Endothelial cell of umbilical vein (primary cell): ENCODE data around the gene SGCE. TPM values are rescaled to one million over a fixed set of nuclear protein-coding genes. Genes with fewer than 3 reads are reported as not detected.

Source experiments
- BruUV-seq: library from RNA; stranded (reverse); fragments of 400-500 nt; replicated peaks from 2 replicates; lab custom pipeline; 2021; lab: Mats Ljungman, UMichigan
- CTCF ChIA-PET: fragments of 300-600, 350-600 bp; sonication (Branson Sonifier 250); formaldehyde crosslinking; loops from one replicate; lab custom pipeline; 2021; ENCODE audit warnings: antibody characterized with exemption, inconsistent platforms; lab: Charles Lee
- POLR2A ChIA-PET: fragments of 300-600, 350-600 bp; sonication (Branson Sonifier 250); formaldehyde crosslinking; loops from one replicate; lab custom pipeline; 2021; ENCODE audit warnings: antibody characterized with exemption, inconsistent platforms; lab: Charles Lee
- DNase-seq: peaks from one replicate; pipeline ENCODE4 v3.0.0-alpha.2; 2011; ENCODE audit warnings: low read depth, low spot score
- FAIRE-seq: peaks from 2 replicates; lab custom pipeline; 2011; peaks lifted over from hg19 to GRCh38; lab: Jason Lieb, UNC
- H2AFZ ChIP-seq: 2 replicates; pipeline ENCODE4 v1.6.0; 2012; ENCODE audit warnings: low read depth, low read length, control low read depth, inconsistent platforms
- H3K27ac ChIP-seq: 2 replicates; pipeline ENCODE4 v1.5.1; 2011; ENCODE audit warnings: low read depth, mild to moderate bottlenecking, control low read depth, low read length, moderate library complexity; ENCODE audit not compliant: insufficient read depth
- H3K27me3 ChIP-seq, 2 experiments: 2 replicates each; pipeline versions ENCODE4 v1.6.0 to v1.6.1; 2011; ENCODE audit warnings: low read length in 2 of 2, mixed read lengths in 1 of 2; ENCODE audit not compliant: control insufficient read depth in 2 of 2, insufficient read depth in 2 of 2
- H3K36me3 ChIP-seq, 2 experiments: 2 replicates in 1 of 2; 3 replicates in 1 of 2; pipeline ENCODE4 v1.5.1; 2011; ENCODE audit warnings: low read length in 2 of 2, mild to moderate bottlenecking in 1 of 2, moderate library complexity in 1 of 2; ENCODE audit not compliant: control insufficient read depth in 2 of 2, insufficient read depth in 2 of 2; ENCODE audit errors: extremely low read depth in 1 of 2
- H3K4me1 ChIP-seq: 3 replicates; pipeline ENCODE4 v1.5.1; 2011; ENCODE audit warnings: mild to moderate bottlenecking, low read length; ENCODE audit not compliant: control insufficient read depth, insufficient read depth; ENCODE audit errors: extremely low read depth
- H3K4me2 ChIP-seq: 2 replicates; pipeline ENCODE4 v1.6.1; 2011; ENCODE audit warnings: low read length, control low read depth, mixed read lengths; ENCODE audit not compliant: insufficient read depth
- H3K4me3 ChIP-seq, 3 experiments: fragments of 200-600 bp in 1 of 3; sonication (generic), shearing (Covaris generic) in 1 of 3; replicated peaks in 1 of 3; 2 replicates each; pipeline ENCODE4 v1.5.1; 2011 to 2016; ENCODE audit warnings: control low read depth in 3 of 3, low read length in 3 of 3, mild to moderate bottlenecking in 2 of 3, inconsistent platforms in 1 of 3, low read depth in 1 of 3, moderate library complexity in 1 of 3; ENCODE audit not compliant: insufficient read depth in 1 of 3
- H3K79me2 ChIP-seq: 2 replicates; pipeline ENCODE4 v1.6.0; 2012; ENCODE audit warnings: low read length, inconsistent platforms; ENCODE audit not compliant: control insufficient read depth, insufficient read depth
- H3K9ac ChIP-seq: replicated peaks from 2 replicates; pipeline ENCODE3; 2011; ENCODE audit warnings: low read length, control low read depth; ENCODE audit not compliant: insufficient read depth; ENCODE audit errors: extremely low read depth
- H3K9me1 ChIP-seq: replicated peaks from 3 replicates; pipeline ENCODE4 v1.6.0; 2011; ENCODE audit warnings: mild to moderate bottlenecking, low read length; ENCODE audit not compliant: control insufficient read depth, insufficient read depth; ENCODE audit errors: extremely low read depth
- H3K9me3 ChIP-seq: replicated peaks from 2 replicates; pipeline ENCODE4 v1.5.1; 2012; ENCODE audit warnings: low read length, inconsistent platforms; ENCODE audit not compliant: control insufficient read depth, insufficient read depth
- H4K20me1 ChIP-seq: replicated peaks from 2 replicates; pipeline ENCODE3; 2011; ENCODE audit warnings: mild to moderate bottlenecking, low read length; ENCODE audit not compliant: control insufficient read depth, insufficient read depth; ENCODE audit errors: extremely low read depth
- CTCF ChIP-seq, 2 donors: IDR thresholded peaks; 1 replicate in 1 of 2; 2 replicates in 1 of 2; pipeline ENCODE4 v1.5.1; 2011; ENCODE audit warnings: low read length in 2 of 2, mild to moderate bottlenecking in 2 of 2, moderate library complexity in 2 of 2, control low read depth in 1 of 2, inconsistent platforms in 1 of 2, low read depth in 1 of 2; ENCODE audit not compliant: insufficient read depth in 1 of 2; ENCODE audit errors: extremely low read depth in 1 of 2
- EZH2 ChIP-seq: IDR thresholded peaks from 2 replicates; pipeline ENCODE4 v1.6.1; 2012; ENCODE audit warnings: borderline replicate concordance, low read depth, mild to moderate bottlenecking, moderate library complexity, low read length, inconsistent platforms; ENCODE audit not compliant: severe bottlenecking
- FOS ChIP-seq: IDR thresholded peaks from 2 replicates; pipeline ENCODE4 v1.6.1; 2011; ENCODE audit warnings: mild to moderate bottlenecking, low read length, moderate library complexity, borderline replicate concordance; ENCODE audit not compliant: insufficient read depth
- GATA2 ChIP-seq: IDR thresholded peaks from 2 replicates; pipeline ENCODE4 v1.7.0; 2011; ENCODE audit warnings: low read depth, mild to moderate bottlenecking, moderate library complexity, mixed read lengths, low read length; ENCODE audit not compliant: insufficient read length, insufficient read depth
- JUN ChIP-seq: IDR thresholded peaks from 2 replicates; pipeline ENCODE4 v1.6.1; 2011; ENCODE audit warnings: borderline replicate concordance, low read depth; ENCODE audit not compliant: insufficient read length, insufficient read depth
- MYC ChIP-seq: IDR thresholded peaks from one replicate; pipeline ENCODE4 v1.6.1; 2011; ENCODE audit warnings: mild to moderate bottlenecking, low read depth, low read length
- POLR2A ChIP-seq: IDR thresholded peaks from 2 replicates; pipeline ENCODE4 v1.6.1; 2012; ENCODE audit warnings: low read depth, mild to moderate bottlenecking, control low read depth, low read length
- POLR2AphosphoS5 ChIP-seq: IDR thresholded peaks from 2 replicates; pipeline ENCODE4 v1.6.1; 2012; ENCODE audit warnings: low read depth, mild to moderate bottlenecking, control low read depth, low read length, moderate library complexity; ENCODE audit not compliant: insufficient read depth
- dilution Hi-C: fragments of 300-500 bp; cut with MboI; formaldehyde crosslinking; loops from one replicate; pipeline ENCODE4 v1.15.0; 2019; ENCODE audit warnings: low sequenced_read_pairs; ENCODE audit not compliant: extremely low pct_ligation_motif_present
- intact Hi-C: fragments of 100-400 bp; cut with micrococcal nuclease; formaldehyde crosslinking; loops from one replicate; pipeline ENCODE4 v1.10.0; 2022
- polyA plus RNA-seq, 4 experiments: library from polyadenylated mRNA; depleted of rRNA in 3 of 4; stranded (reverse) in 3 of 4; unstranded in 1 of 4; fragments of >200 nt; gene quantifications; 2 replicates each; pipeline versions ENCODE4 v1.2.1 to v1.2.3, GENCODE V29; 2011 to 2012; ENCODE audit warnings: missing spikeins in 1 of 4
- total RNA-seq: library from RNA; stranded (reverse); gene quantifications from 2 replicates; pipeline ENCODE4 v1.2.3, GENCODE V29; 2021
- TF ChIP-seq, protein P1 (sequence below): IDR thresholded peaks from 2 replicates; pipeline ENCODE4 v1.6.1; 2011; ENCODE audit not compliant: insufficient read depth, insufficient read length

Gene SGCE
- total and polyA plus RNA-seq, 2 donors (not counting 3 experiments of a cell fraction or from before 2014, with no cell fraction given): 46.8 to 53.3 TPM

DNA sequence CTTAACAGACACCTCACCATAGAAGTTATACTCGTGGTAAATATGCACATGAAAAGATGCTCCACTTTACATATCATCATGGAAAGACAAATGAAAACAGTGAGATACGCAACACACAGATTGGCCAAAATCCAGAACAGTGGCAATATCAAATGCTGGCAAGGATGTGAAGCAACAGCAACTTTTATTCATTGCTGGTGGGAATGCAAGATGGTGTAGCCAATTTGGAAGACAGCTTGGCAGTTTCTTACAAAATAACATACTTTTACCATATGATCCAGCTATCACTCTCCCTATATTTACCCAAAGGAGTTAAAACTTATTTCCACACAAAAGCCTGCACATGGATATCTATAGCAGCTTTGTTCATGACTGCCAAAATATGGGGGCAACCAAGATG is 46.4 kb downstream of the SGCE start:
- Histone ChIP-seq H3K9ac (no peak overlapping the region), H3K36me3 (no peaks in the 10 kb centered on the region), H3K4me2 (no peak overlapping the region), H3K4me1 (no peaks in the 10 kb centered on the region), H2AFZ (no peak overlapping the region), H3K27ac (no peak overlapping the region), H3K4me3 (no peak overlapping the region), H4K20me1 (no peaks in the 10 kb centered on the region), H3K9me3 (no peaks in the 10 kb centered on the region), H3K79me2 (no peaks in the 10 kb centered on the region), H3K27me3 (no peaks in the 10 kb centered on the region), H3K9me1 (no peaks in the 10 kb centered on the region)
- dilution Hi-C loops: no loop called here
- no peak for FAIRE-seq
- ChIA-PET POLR2A (no interaction called here), CTCF (no interaction called here)
- intact Hi-C loops: loop anchor here (10.0 kb wide), 1 partner anchor 95 kb away; no protein-coding TSS in a partner anchor
- BruUV-seq: no TSS peak
- DNase-seq: no peak
- no peak for TF ChIP-seq FOS
- no peak for TF ChIP-seq POLR2A
- no peak for TF ChIP-seq EZH2

- Histone ChIP-seq H3K9me1 (no peaks in the 10 kb centered on the region), H3K4me2 (no peak overlapping the region), H3K4me1 (no peaks in the 10 kb centered on the region), H3K36me3 (no peaks in the 10 kb centered on the region), H3K27ac (no peak overlapping the region), H3K4me3 (no peak overlapping the region), H4K20me1 (no peaks in the 10 kb centered on the region), H3K9me3 (no peaks in the 10 kb centered on the region), H3K27me3 (no peaks in the 10 kb centered on the region), H2AFZ (no peak overlapping the region), H3K79me2 (no peaks in the 10 kb centered on the region), H3K9ac (no peak overlapping the region)
- POLR2A ChIA-PET: no interaction called here
- FAIRE-seq (no peak), DNase-seq (no peak)
- TF ChIP-seq MYC (no peak), GATA2 (no peak), EZH2 (no peak), CTCF (IDR thresholded peaks at IDR 0.05; ENCODE audit: extremely low read depth in 1 of 2, insufficient read depth in 1 of 2, low read depth in 1 of 2, low read length in 2 of 2) (no peak), POLR2AphosphoS5 (no peak), FOS (no peak), POLR2A (no peak), JUN (no peak)
- TF ChIP-seq, protein P1, sequence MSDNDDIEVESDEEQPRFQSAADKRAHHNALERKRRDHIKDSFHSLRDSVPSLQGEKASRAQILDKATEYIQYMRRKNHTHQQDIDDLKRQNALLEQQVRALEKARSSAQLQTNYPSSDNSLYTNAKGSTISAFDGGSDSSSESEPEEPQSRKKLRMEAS: no peak
- no TSS peak for BruUV-seq
- intact Hi-C loops (loop anchor here (10.0 kb wide), 1 partner anchor 90 kb away; no protein-coding TSS in a partner anchor), dilution Hi-C loops (no loop called here)
- CTCF ChIA-PET: no interaction called here
These were observed 50.9 kb downstream of the SGCE start for GRCh38 chr7:94605031-94605430.
